ENCODE data around the gene PTCH2. TPM values are rescaled to one million over a fixed set of nuclear protein-coding genes. Genes with fewer than 3 reads are reported as not detected.

PTCH2 gene
- total RNA-seq, 1 experiment from 2014 or later = 0.79 TPM

DNA sequence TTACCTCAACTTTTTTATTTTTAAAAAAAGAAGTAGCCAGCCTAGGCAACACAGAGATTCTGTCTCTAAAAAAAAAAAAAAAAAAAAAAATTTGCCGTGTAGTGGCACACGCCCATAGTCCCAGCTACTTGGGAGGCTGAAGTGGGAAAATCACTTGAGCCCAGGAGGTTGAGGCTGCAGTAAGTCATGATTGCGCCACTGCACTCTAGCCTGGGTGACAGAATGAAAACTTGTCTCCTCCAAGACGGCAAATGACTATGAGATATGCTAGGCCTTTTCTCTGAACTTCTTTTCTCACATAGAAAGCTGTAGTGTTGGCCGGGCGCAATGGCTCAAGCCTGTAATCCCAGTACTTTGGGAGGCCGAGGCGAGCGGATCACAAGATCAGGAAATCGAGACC lies 24.7 kb upstream of the PTCH2 start:
- H3K36me3 Mint-ChIP-seq (ENCODE audit: insufficient read depth in 1 of 3, low read depth in 3 of 3) = peaks cover 3 to 23% (median 21%) of the 10 kb centered on the region in 3 experiments; a peak in 5 of 7 replicates
- Histone ChIP-seq H4K91ac (ENCODE audit: insufficient read length, low read depth, low read length) (no peak overlapping the region), H2BK120ac (ENCODE audit: low read depth, low read length, poor library complexity, severe bottlenecking) (no peak overlapping the region), H3K18ac (ENCODE audit: insufficient read length, low read depth, low read length) (no peak overlapping the region), H3K27me3 (ENCODE audit: insufficient read depth, low read length) (no peaks in the 10 kb centered on the region), H2BK12ac (ENCODE audit: insufficient read length, low read depth, low read length) (no peak overlapping the region), H2AK5ac (ENCODE audit: insufficient read length, low read length) (no peak overlapping the region), H3K23ac (ENCODE audit: insufficient read length, low read depth, low read length) (no peak overlapping the region), H2BK20ac (ENCODE audit: low read depth, low read length, poor library complexity, severe bottlenecking) (no peak overlapping the region), H3K9ac (ENCODE audit: extremely low read depth, insufficient read length, low read length) (no peak overlapping the region), H3K4me1 (ENCODE audit: insufficient read depth, low read length) (no peaks in the 10 kb centered on the region), H3K79me1 (ENCODE audit: insufficient read depth, low read depth, low read length, poor library complexity, severe bottlenecking) (no peaks in the 10 kb centered on the region), H2BK5ac (ENCODE audit: insufficient read length, low read length) (no peak overlapping the region), H3K27ac (ENCODE audit: insufficient read length, low read depth, low read length) (no peak overlapping the region), H2AFZ (ENCODE audit: low read length) (no peak overlapping the region), H3K79me2 (ENCODE audit: insufficient read depth, low read length) (no peaks in the 10 kb centered on the region), H2BK15ac (ENCODE audit: low read depth, low read length) (no peak overlapping the region), H3T11ph (ENCODE audit: low read length) (no peak overlapping the region), H3K14ac (ENCODE audit: insufficient read depth, low read length) (no peak overlapping the region), H3K9me3 (ENCODE audit: control insufficient read depth, low read depth, low read length) (no peaks in the 10 kb centered on the region), H4K5ac (ENCODE audit: insufficient read length, low read depth, low read length) (no peak overlapping the region), H3K4ac (ENCODE audit: low read depth, low read length) (no peak overlapping the region), H3K56ac (ENCODE audit: insufficient read length, low read depth, low read length) (no peak overlapping the region), H3K4me2 (ENCODE audit: insufficient read depth, insufficient read length, low read length) (no peak overlapping the region), H4K8ac (replicated peaks; ENCODE audit: insufficient read length, low read depth, low read length) (no peak overlapping the region), H3K23me2 (ENCODE audit: insufficient read length, low read depth, low read length, poor library complexity, severe bottlenecking) (no peaks in the 10 kb centered on the region), H4K20me1 (ENCODE audit: control insufficient read depth, insufficient read depth, insufficient read length) (no peaks in the 10 kb centered on the region)
- no CpG with 5 or more reads among the region's 10 CpGs for WGBS (ENCODE audit: extremely low coverage, insufficient read length, low lambda C conversion rate)
- H3K9me3 Mint-ChIP-seq = no peaks in the 10 kb centered on the region
- no peak overlapping the region for H3K4me3 Mint-ChIP-seq
- TF ChIP-seq CTCF (conservative IDR thresholded peaks at IDR 0.05) = no peak
- no peaks in the 10 kb centered on the region for H3K4me1 Mint-ChIP-seq
- H3K27me3 Mint-ChIP-seq (ENCODE audit: low read depth) = no peaks in the 10 kb centered on the region
- no peak for DNase-seq
- no peak overlapping the region for H3K27ac Mint-ChIP-seq
